Mononuclear cell (primary cell): ENCODE results near the gene PRIMPOL. TPM values are rescaled to one million over a fixed set of nuclear protein-coding genes. Genes with fewer than 3 reads are reported as not detected.
"Not testable (repeated sequence)": the region's sequence is repeated elsewhere in the genome, so short reads cannot be mapped to it uniquely, and the experiment has no call there.

Experiments
- H3K27me3 ChIP-seq: 2 replicates; pipeline ENCODE4 v1.6.0; 2011; ENCODE audit warnings: low read length, control low read depth; ENCODE audit not compliant: insufficient read depth
- H3K4me1 ChIP-seq: 2 replicates; pipeline ENCODE4 v1.5.1; 2011; ENCODE audit warnings: mild to moderate bottlenecking, low read length, control low read depth; ENCODE audit not compliant: insufficient read depth
- H3K4me3 ChIP-seq: 2 replicates; pipeline ENCODE4 v1.5.1; 2011; ENCODE audit warnings: mild to moderate bottlenecking, low read length, moderate library complexity
- H3K9me3 ChIP-seq: 2 replicates; pipeline ENCODE4 v1.5.1; 2011; ENCODE audit warnings: low read depth, mild to moderate bottlenecking, control low read depth, low read length
- total RNA-seq: library from RNA; depleted of rRNA; stranded (reverse); fragments of >200 nt; gene quantifications from one replicate; pipeline ENCODE4 v1.2.3, GENCODE V29; 2012

Gene PRIMPOL
- total RNA-seq, 1 donor: 8.5 TPM

GRCh38 chr4:184625783-184626596 lies 23.5 kb upstream of the PRIMPOL start:
- H3K4me3 ChIP-seq, H3K9me3 ChIP-seq, H3K27me3 ChIP-seq: not testable (repeated sequence)
- peaks cover 14% of the 10 kb centered on the region for H3K4me1 ChIP-seq

- H3K4me1 ChIP-seq: peaks cover 14% of the 10 kb centered on the region
- H3K4me3 ChIP-seq: no peak overlapping the region
- no peaks in the 10 kb centered on the region for H3K9me3 ChIP-seq
- H3K27me3 ChIP-seq: no peaks in the 10 kb centered on the region
These were observed 21.4 kb upstream of the PRIMPOL start for GRCh38 chr4:184628103-184628502.

- Histone ChIP-seq H3K9me3 (no peaks in the 10 kb centered on the region), H3K4me1 (no peaks in the 10 kb centered on the region), H3K4me3 (no peak overlapping the region), H3K27me3 (no peaks in the 10 kb centered on the region)
These were observed 16.7 kb upstream of the PRIMPOL start for GRCh38 chr4:184632842-184633241.

- Histone ChIP-seq H3K4me3 (no peak overlapping the region), H3K4me1 (no peaks in the 10 kb centered on the region), H3K27me3 (no peaks in the 10 kb centered on the region), H3K9me3 (no peaks in the 10 kb centered on the region)
These were observed 14.2 kb upstream of the PRIMPOL start for GRCh38 chr4:184635381-184635780.

- Histone ChIP-seq H3K4me1 (no peaks in the 10 kb centered on the region), H3K9me3 (no peaks in the 10 kb centered on the region), H3K27me3 (no peaks in the 10 kb centered on the region), H3K4me3 (no peak overlapping the region)
These were observed 13.4 kb upstream of the PRIMPOL start for GRCh38 chr4:184636144-184636543.

- no peaks in the 10 kb centered on the region for H3K9me3 ChIP-seq
- H3K4me1 ChIP-seq: no peaks in the 10 kb centered on the region
- H3K27me3 ChIP-seq: no peaks in the 10 kb centered on the region
- H3K4me3 ChIP-seq: no peak overlapping the region
These were observed 12.6 kb upstream of the PRIMPOL start for GRCh38 chr4:184636897-184637296.

- H3K27me3 ChIP-seq: no peaks in the 10 kb centered on the region
- no peak overlapping the region for H3K4me3 ChIP-seq
- no peaks in the 10 kb centered on the region for H3K9me3 ChIP-seq
- H3K4me1 ChIP-seq: peaks cover 15% of the 10 kb centered on the region
These were observed 8.5 kb upstream of the PRIMPOL start for GRCh38 chr4:184641022-184641421.

GRCh38 chr4:184641451-184641850 lies 8.1 kb upstream of the PRIMPOL start:
- no peaks in the 10 kb centered on the region for H3K27me3 ChIP-seq
- peaks cover 18% of the 10 kb centered on the region for H3K4me1 ChIP-seq
- no peak overlapping the region for H3K4me3 ChIP-seq
- H3K9me3 ChIP-seq: no peaks in the 10 kb centered on the region

GRCh38 chr4:184643731-184644130 lies 5.8 kb upstream of the PRIMPOL start:
- no peaks in the 10 kb centered on the region for H3K27me3 ChIP-seq
- H3K4me1 ChIP-seq: peaks cover 39% of the 10 kb centered on the region

GRCh38 chr4:184644553-184645307 lies 4.8 kb upstream of the PRIMPOL start:
- no peaks in the 10 kb centered on the region for H3K27me3 ChIP-seq
- H3K4me1 ChIP-seq: peaks cover 39% of the 10 kb centered on the region
- H3K9me3 ChIP-seq: no peaks in the 10 kb centered on the region
- no peak overlapping the region for H3K4me3 ChIP-seq

More at GRCh38 chr4:184643731-184644130, 5.8 kb upstream of the PRIMPOL start:
- H3K9me3 ChIP-seq: no peaks in the 10 kb centered on the region
- no peak overlapping the region for H3K4me3 ChIP-seq

- Histone ChIP-seq H3K27me3 (no peaks in the 10 kb centered on the region), H3K9me3 (no peaks in the 10 kb centered on the region), H3K4me1 (peaks cover 51% of the 10 kb centered on the region), H3K4me3 (no peak overlapping the region)
These were observed 3.5 kb upstream of the PRIMPOL start for GRCh38 chr4:184645904-184646610.

GRCh38 chr4:184647266-184648053 lies 2.1 kb upstream of the PRIMPOL start:
- Histone ChIP-seq H3K4me1 (peaks cover 55% of the 10 kb centered on the region), H3K27me3 (no peaks in the 10 kb centered on the region), H3K4me3 (peak overlapping the region; percentile 85)

GRCh38 chr4:184648054-184648312 lies 1.6 kb upstream of the PRIMPOL start:
- H3K9me3 ChIP-seq: no peaks in the 10 kb centered on the region
- H3K4me1 ChIP-seq: peaks cover 55% of the 10 kb centered on the region
- peak overlapping the region; percentile 85 for H3K4me3 ChIP-seq
- no peaks in the 10 kb centered on the region for H3K27me3 ChIP-seq

More at GRCh38 chr4:184647266-184648053, 2.1 kb upstream of the PRIMPOL start:
- no peaks in the 10 kb centered on the region for H3K9me3 ChIP-seq

- Histone ChIP-seq H3K4me3 (peak overlapping the region; percentile 85), H3K27me3 (no peaks in the 10 kb centered on the region), H3K9me3 (no peaks in the 10 kb centered on the region), H3K4me1 (peaks cover 55% of the 10 kb centered on the region)
These were observed 1.1 kb upstream of the PRIMPOL start for GRCh38 chr4:184648313-184649025.
